WERI-Rb-1 (cell line): ENCODE measurements around the gene MAPK11.

Source experiments
- DNase-seq: peaks from one replicate; pipeline ENCODE4 v3.0.0-alpha.2; 2020
- H3K27ac ChIP-seq: fragments of 250-450 bp; sonication (Bioruptor Pico); 2 replicates; pipeline ENCODE4 v1.5.1; 2020; ENCODE audit warnings: mild to moderate bottlenecking, moderate library complexity
- H3K27me3 ChIP-seq: fragments of 250-450 bp; sonication (Bioruptor Pico); 2 replicates; pipeline ENCODE4 v1.5.1; 2021; ENCODE audit warnings: mild to moderate bottlenecking, low read depth, moderate library complexity; ENCODE audit not compliant: insufficient read depth, severe bottlenecking
- H3K36me3 ChIP-seq: fragments of 250-450 bp; sonication (Bioruptor Pico); 2 replicates; pipeline ENCODE4 v1.5.1; 2020; ENCODE audit warnings: mild to moderate bottlenecking, moderate library complexity
- H3K4me3 ChIP-seq: 2 replicates; pipeline ENCODE4 v1.5.1; 2011; ENCODE audit warnings: low read depth, mild to moderate bottlenecking, control low read depth, low read length
- H3K9me3 ChIP-seq: fragments of 250-450 bp; sonication (Bioruptor Pico); 2 replicates; pipeline ENCODE4 v1.5.1; 2021; ENCODE audit warnings: mild to moderate bottlenecking, moderate library complexity; ENCODE audit not compliant: severe bottlenecking
- CTCF ChIP-seq: IDR thresholded peaks from 2 replicates; pipeline ENCODE4 v1.5.1; 2011; ENCODE audit warnings: low read depth, mild to moderate bottlenecking, control low read depth, inconsistent platforms, low read length

Gene MAPK11

DNA sequence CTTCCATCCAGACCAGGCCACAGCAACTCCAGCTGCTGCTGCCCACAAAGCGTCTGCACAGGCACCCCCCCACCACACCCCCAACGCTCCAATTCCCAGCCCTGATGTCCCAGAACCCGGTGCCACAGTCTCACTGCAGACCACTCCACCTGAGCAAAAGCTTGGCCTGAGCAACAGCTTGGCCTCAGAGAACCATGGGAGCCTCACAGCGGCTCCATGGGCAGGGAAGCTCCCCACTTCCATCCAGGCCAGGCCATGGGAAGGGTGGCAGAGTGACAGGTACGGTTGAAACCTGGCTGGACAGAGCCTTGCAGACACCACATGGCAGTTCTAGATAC lies 24.1 kb upstream of the MAPK11 start:
- TF ChIP-seq CTCF = no peak
- H3K27me3 ChIP-seq = no peaks in the 10 kb centered on the region
- H3K36me3 ChIP-seq = peaks cover 46% of the 10 kb centered on the region
- DNase-seq = no peak
- no peak overlapping the region for H3K27ac ChIP-seq
- no peaks in the 10 kb centered on the region for H3K9me3 ChIP-seq
- H3K4me3 ChIP-seq = no peak overlapping the region

DNA sequence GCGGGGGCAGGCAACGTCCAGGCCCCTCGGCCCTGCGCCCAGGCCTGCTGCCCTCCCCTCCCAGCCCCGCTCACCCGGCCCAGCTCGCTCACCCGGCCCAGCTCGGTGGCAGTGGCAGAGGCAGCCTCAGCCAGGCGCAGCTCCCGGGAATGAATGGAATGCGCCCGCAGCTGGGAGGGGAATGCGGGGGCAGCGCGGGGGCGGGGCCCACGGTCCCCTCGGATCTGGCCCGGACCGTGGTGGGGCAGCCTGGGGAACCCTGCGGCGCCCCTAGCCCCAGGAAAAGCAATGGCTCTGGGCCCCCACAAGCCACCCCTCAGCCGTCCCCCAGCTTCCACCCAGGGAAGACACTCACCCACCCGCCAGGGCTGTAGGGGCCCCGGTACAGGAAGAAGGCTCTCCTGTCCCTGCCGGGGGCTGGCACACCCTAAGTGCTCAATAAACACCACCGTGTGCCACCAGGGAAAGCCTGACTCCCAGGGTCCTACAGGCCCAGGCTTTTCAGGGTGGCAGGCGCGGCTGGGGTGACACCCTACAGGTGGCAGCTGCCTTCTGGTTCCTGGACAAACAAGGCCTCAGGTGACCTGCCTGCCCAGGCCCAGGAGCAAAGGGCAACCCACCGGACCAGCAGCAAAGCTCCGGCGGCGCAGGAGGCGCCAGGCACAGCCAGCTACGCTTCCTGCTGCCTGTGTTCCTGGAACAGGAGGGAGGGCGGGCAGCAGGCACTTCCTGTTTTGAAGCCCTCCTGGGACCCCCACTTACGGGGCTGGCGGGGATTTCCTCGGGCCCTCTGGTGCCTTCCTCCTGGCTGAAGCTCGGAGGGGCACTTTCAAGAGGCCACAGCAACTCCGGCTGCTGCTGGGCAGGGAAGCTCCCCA lies 23.5 kb upstream of the MAPK11 start:
- Histone ChIP-seq H3K36me3 (peaks cover 50% of the 10 kb centered on the region), H3K9me3 (no peaks in the 10 kb centered on the region), H3K4me3 (no peak overlapping the region), H3K27ac (no peak overlapping the region), H3K27me3 (no peaks in the 10 kb centered on the region)
- DNase-seq = no peak
- no peak for TF ChIP-seq CTCF

DNA sequence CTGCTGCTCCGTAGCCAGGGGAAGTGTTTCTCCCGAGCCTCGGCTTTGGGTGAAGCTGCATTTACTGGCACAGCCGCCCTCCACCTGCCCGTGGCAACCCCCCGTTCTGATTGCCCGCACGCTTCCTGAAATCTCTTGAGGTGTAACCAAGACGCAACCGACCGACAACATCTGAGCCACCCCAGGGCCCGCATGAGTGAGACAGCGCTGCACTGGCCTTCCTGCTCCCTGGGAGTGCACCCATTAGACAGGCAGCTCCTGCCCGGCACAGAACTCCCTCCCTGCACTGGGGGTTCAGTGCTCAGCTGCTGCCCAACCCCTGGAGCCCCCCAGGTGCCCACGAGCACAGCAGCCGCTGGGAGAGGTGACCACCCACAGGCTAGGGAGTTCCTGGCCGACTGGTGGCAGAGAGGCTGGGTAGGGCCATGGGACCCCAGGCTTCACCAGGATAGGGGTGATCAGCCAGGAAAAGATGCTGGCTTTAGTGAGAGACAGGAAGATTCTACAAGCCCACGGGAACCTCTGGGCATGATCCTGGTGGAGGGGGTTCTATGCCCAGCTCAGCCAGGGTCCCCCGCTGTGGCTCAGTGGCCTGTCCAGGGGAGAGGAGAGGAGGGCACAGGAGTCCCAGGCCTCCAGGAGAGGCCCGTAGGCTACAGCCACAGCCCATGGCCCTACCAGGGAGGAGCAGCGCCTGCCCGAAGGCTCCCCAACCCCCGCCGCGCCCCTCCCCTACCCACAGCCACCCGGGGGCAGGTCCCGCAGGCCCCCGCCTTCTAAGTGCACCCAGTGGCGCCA lies 22.7 kb upstream of the MAPK11 start:
- no peak for DNase-seq
- H3K27ac ChIP-seq = no peak overlapping the region
- H3K27me3 ChIP-seq = no peaks in the 10 kb centered on the region
- no peak for TF ChIP-seq CTCF
- peaks cover 57% of the 10 kb centered on the region for H3K36me3 ChIP-seq
- H3K9me3 ChIP-seq = no peaks in the 10 kb centered on the region
- H3K4me3 ChIP-seq = no peak overlapping the region

- no peak for TF ChIP-seq CTCF
- Histone ChIP-seq H3K4me3 (no peak overlapping the region), H3K9me3 (no peaks in the 10 kb centered on the region), H3K27ac (no peak overlapping the region), H3K27me3 (no peaks in the 10 kb centered on the region), H3K36me3 (peaks cover 65% of the 10 kb centered on the region)
- DNase-seq = no peak
These were observed 19.9 kb upstream of the MAPK11 start for GRCh38 chr22:50289942-50290630.

DNA sequence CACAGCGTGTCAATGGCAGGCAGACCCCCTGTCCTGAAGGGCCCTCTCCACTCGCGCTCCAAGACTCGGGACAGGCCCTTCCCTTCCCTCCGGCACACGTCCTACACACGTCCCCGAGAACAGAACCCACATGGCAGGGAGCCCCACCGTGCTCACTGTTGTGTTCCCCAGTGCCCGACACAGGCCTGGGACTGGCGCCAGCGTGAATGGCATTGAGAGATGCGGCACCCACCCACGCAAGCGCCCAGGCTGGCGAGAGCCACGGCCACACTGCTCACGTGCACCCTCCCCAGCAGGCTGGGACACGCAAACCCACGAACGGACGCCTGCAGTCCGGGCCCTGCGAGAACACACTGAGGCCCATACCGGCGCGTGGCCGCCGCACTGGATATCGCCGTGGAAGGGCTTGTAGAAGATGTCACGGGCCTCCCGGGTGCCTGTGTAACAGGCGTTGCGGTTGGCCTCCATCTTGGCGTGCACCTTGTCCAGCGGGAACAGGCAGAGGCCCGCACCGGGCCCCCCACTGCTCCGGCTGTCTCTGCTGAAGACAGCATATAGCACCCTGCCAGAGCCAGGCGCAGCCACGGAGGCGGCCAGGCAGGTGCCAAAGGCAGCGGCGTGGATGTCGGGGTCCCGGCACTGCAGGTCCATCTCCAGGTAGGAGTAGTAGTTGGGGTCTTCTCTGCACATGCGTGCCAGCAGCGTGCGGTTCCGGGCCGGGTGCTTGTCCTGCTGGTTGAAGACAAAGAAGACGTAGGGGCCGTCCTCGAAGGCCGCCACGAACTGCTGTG lies 19.2 kb upstream of the MAPK11 start:
- no peak for DNase-seq
- no peak overlapping the region for H3K4me3 ChIP-seq
- TF ChIP-seq CTCF = no peak
- no peaks in the 10 kb centered on the region for H3K27me3 ChIP-seq
- peaks cover 65% of the 10 kb centered on the region for H3K36me3 ChIP-seq
- no peak overlapping the region for H3K27ac ChIP-seq
- no peaks in the 10 kb centered on the region for H3K9me3 ChIP-seq
